ENCODE measurements around the gene TEKT3.

The TEKT3 gene

DNA sequence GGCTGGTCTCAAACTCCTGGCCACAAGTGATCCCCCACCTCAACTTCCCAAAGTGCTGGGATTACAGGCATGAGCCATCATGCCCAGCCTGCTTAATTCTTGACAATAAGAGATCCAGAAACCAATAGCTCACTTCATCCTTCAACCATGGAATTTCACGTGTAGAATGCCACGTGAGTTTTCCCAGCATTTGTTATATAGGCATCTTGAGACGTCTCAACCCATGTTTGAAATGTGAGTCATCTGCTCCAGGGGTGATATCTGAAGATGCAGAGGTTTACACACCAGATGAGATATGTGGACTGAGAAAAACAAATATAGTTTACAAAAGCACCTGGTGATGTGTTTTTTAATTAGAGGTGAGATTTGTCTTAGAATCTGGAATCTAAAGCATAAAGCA lies 7.1 kb downstream of the TEKT3 start:
- no peak for DNase-seq (ENCODE audit: low read depth)
- TF ChIP-seq, protein P1, sequence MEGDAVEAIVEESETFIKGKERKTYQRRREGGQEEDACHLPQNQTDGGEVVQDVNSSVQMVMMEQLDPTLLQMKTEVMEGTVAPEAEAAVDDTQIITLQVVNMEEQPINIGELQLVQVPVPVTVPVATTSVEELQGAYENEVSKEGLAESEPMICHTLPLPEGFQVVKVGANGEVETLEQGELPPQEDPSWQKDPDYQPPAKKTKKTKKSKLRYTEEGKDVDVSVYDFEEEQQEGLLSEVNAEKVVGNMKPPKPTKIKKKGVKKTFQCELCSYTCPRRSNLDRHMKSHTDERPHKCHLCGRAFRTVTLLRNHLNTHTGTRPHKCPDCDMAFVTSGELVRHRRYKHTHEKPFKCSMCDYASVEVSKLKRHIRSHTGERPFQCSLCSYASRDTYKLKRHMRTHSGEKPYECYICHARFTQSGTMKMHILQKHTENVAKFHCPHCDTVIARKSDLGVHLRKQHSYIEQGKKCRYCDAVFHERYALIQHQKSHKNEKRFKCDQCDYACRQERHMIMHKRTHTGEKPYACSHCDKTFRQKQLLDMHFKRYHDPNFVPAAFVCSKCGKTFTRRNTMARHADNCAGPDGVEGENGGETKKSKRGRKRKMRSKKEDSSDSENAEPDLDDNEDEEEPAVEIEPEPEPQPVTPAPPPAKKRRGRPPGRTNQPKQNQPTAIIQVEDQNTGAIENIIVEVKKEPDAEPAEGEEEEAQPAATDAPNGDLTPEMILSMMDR (IDR thresholded peaks at IDR 0.05; ENCODE audit: control insufficient read depth, insufficient read depth, low read depth, low read length, missing control alignments): no peak
- no peak overlapping the region for H3K4me3 ChIP-seq (ENCODE audit: control insufficient read depth, low read depth, low read length)

DNA sequence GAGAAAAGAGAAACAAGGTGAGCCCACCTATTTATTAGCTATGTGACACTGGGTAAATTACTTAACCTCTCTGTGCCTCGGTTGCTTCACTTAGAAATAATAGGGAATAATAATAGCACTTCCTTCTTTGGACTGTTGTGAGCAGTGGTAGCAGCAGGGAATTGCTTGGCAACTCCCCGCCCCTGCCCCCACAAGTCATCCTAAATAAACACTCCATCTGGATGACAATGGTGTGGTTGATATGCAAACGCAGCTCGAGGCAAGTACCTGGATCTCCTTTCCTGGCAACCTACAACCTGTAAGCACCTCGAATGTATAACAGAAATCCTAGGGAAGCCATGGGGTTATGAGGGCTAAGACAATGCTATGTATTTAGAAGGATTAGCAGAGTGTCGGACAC lies 9.1 kb downstream of the TEKT3 start:
- no peak for DNase-seq (ENCODE audit: low read depth)
- TF ChIP-seq, protein P1 (IDR thresholded peaks at IDR 0.05; ENCODE audit: control insufficient read depth, insufficient read depth, low read depth, low read length, missing control alignments): no peak
- H3K4me3 ChIP-seq (ENCODE audit: control insufficient read depth, low read depth, low read length): no peak overlapping the region

DNA sequence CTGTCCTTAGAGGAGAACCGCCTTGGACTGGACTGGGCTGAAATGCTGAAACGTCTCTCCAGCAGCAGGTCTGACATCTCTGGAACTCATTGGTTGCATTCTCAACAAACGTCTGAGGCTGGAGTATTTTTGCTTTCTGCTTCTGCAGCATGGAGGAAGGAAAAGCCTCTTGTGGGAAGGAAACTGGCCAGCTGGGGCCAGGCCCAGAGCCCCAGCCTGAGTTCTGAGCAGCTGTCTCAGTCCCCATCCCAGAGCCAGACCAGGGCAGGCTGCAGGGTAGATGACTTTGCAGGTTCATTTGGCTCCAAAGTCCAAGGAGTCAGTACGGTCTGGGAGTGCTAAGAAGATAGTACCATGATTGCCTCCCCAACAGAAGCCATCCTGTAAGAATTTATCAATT lies 18.3 kb downstream of the TEKT3 start:
- no peak for DNase-seq (ENCODE audit: low read depth)
- TF ChIP-seq, protein P1 (IDR thresholded peaks at IDR 0.05; ENCODE audit: control insufficient read depth, insufficient read depth, low read depth, low read length, missing control alignments): no peak
- H3K4me3 ChIP-seq (ENCODE audit: control insufficient read depth, low read depth, low read length): no peak overlapping the region

DNA sequence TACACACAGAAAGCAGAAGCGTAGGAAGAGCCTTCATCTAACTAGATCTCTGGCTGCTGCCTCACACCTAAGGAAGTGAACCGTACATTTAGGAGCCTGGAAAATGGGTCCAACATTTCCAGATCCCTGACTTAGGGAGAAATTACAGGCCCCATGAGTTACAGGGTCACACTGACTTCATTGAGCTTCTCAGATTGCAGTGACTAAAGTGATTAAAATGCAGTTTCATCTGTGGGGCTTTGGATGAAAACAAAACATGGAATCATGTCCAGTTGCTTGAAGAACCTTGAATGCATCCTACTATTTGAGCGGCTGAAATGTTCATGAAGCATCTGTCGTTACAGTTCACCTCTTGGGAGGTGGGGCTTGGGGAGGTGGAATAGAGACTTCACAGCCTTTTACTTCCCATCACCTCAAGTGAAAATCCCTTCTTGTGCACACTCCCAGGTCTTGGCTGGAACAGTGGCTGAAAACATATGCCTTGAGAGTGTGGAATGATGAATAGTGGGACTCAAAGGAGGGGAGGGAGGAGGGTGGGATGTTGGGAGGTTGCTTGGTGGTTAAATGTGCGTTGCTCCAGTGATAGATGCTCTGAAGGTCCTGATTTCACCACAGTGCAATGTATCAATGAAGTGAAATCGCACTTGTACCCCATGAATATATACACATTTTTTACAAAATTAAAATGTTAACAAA lies 19.7 kb downstream of the TEKT3 start:
- no peak overlapping the region for H3K4me3 ChIP-seq (ENCODE audit: control insufficient read depth, low read depth, low read length)
- DNase-seq (ENCODE audit: low read depth): no peak

DNA sequence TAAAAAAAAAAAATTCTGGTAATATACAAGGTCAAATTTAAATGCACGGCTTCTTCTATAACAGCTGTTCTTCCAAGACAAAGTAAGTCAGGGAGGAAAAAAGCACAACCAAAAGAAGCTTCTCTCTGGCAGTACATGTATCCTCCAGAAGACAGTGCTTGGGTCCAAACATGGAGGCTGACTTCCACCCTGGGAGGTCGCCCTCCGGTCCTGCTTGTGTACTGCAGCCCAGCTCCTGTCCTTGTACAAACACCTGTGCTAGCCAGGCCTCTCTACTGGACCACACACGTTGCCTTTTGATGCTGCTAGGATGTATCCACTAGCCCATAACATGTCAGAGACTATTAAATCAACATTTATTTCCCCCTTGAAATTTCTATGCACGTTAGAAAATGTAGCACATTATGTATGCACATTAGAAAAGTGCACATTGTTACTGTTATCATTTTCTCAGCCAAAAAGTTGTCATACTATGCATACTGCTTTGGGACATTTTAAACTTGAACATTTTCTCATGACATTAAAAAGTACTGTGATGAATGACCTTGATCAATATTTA lies 21.9 kb downstream of the TEKT3 start:
- no peak for DNase-seq (ENCODE audit: low read depth)
- H3K4me3 ChIP-seq (ENCODE audit: control insufficient read depth, low read depth, low read length): no peak overlapping the region
- TF ChIP-seq, protein P1 (IDR thresholded peaks at IDR 0.05; ENCODE audit: control insufficient read depth, insufficient read depth, low read depth, low read length, missing control alignments): no peak

More for the DNA sequence above, 19.7 kb downstream of the TEKT3 start:
- TF ChIP-seq, protein P1 (IDR thresholded peaks at IDR 0.05; ENCODE audit: control insufficient read depth, insufficient read depth, low read depth, low read length, missing control alignments): no peak

DNA sequence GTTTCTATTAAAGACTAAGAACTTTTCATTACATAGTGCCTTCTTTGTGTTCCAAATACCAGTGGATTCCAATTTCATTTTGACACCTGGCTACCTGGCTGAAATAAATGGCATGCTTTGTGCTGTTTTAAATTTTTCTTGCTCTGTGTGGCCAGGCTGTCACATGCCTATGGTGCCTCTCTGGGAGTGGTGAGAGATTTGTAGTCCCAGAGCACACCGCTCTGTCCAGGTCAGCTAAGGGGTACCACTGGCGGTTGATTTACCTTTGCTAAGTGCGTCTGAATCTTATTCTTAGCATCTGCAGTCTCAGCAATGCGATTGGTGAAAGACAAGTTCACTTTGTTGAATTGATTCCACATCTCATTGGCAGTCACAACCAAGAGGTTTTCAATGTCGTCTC lies 29.4 kb downstream of the TEKT3 start:
- TF ChIP-seq, protein P1 (IDR thresholded peaks at IDR 0.05; ENCODE audit: control insufficient read depth, insufficient read depth, low read depth, low read length, missing control alignments): no peak
- no peak for DNase-seq (ENCODE audit: low read depth)
- H3K4me3 ChIP-seq (ENCODE audit: control insufficient read depth, low read depth, low read length): no peak overlapping the region
